ENCODE results near the gene SLC35E1.

SLC35E1 gene

GRCh38 chr19:16572332-16573211 is at the start of gene SLC35E1:
TSS of gene SLC35E1 (minus strand) at chr19:16572415. CDS start at chr19:16572364, 51 bp downstream.
- DNase-seq (ENCODE audit: low read depth, low spot score): peak; percentile 98

DNA sequence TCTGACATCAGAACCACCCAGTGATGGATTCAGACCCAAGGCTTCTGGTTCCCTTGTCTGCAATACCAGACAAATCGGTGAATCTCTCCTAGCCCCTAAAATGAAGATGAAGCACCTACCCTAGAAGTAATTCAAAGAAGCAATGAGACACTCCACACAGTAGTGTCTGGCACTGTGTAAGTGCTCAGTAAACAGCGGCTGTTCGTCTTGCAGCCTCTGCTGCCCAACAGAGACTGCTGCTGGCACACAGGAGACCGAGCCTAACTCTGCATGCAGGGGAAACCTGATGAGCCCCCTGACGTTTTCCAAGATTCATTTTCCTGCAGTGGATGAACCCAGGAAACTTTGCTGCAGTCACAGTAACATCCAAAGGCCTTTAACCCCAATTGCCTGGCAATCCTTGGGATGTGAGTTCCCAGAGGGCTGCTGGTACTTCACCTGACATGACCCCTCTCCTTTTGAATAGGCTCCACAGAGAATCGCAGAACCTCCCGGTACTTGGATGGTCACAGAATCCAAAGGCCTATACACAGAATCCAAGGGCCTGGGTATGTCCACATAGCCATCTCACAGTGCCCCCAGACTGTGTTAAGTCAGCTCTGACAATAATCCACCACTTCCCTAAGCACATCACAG is 49.1 kb upstream of the SLC35E1 start:
- no peak for DNase-seq (ENCODE audit: low read depth, low spot score)

GRCh38 chr19:16620584-16620983 is 48.4 kb upstream of the SLC35E1 start:
- no peak for DNase-seq (ENCODE audit: low read depth, low spot score)

- DNase-seq (ENCODE audit: low read depth, low spot score): no peak
These were observed 47.8 kb upstream of the SLC35E1 start for GRCh38 chr19:16620018-16620417.

GRCh38 chr19:16619457-16619856 is 47.2 kb upstream of the SLC35E1 start:
- DNase-seq (ENCODE audit: low read depth, low spot score): peak; percentile 46

- no peak for DNase-seq (ENCODE audit: low read depth, low spot score)
These were observed 46.0 kb upstream of the SLC35E1 start for GRCh38 chr19:16618248-16618647.

- no peak for DNase-seq (ENCODE audit: low read depth, low spot score)
These were observed 43.6 kb upstream of the SLC35E1 start for GRCh38 chr19:16615808-16616207.

- DNase-seq (ENCODE audit: low read depth, low spot score): no peak
These were observed 42.7 kb upstream of the SLC35E1 start for GRCh38 chr19:16614941-16615340.

DNA sequence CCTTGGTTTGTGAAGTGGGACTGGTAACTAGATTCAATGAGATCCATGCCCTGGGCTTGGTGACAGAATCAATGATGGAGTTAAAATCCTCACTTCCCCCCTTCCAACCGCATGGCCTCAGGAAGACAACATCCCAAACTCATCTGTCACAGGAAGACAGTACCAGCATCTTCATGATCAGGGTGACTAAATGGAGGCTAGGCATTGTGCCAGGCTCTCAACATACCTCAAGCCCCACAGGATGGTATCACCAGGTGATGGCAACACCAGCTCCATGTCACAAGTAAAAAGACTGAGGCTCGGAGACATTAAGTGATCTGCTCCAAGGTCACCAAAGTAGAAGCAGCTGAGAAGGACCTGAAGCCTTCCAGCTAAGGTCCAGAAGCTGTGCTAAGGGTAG is 41.6 kb upstream of the SLC35E1 start:
- DNase-seq (ENCODE audit: low read depth, low spot score): no peak

GRCh38 chr19:16612636-16613035 is 40.4 kb upstream of the SLC35E1 start:
- DNase-seq (ENCODE audit: low read depth, low spot score): no peak

GRCh38 chr19:16611121-16611520 is 38.9 kb upstream of the SLC35E1 start:
- no peak for DNase-seq (ENCODE audit: low read depth, low spot score)

- DNase-seq (ENCODE audit: low read depth, low spot score): no peak
These were observed 37.4 kb upstream of the SLC35E1 start for GRCh38 chr19:16609511-16610200.

DNA sequence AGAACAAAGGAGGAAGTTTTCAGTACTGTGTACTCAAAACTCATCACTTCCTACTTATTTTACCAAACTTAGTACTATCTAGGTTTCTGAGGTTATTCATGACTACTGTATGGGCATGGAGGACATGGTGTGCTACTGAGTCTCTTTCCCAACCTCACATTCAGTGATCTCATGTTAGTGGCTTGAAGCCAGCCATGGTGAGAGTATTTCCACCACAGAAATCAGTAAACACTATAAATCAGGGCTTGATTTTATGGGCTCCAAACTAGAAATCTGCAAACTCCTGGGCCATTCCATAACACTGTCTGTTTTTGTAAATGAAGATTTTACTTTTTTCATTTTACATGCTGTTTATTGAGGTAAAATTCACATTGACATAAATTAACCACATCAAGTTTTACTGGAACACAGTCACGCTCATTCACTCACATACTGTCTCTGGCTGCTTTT is 36.1 kb upstream of the SLC35E1 start:
- DNase-seq (ENCODE audit: low read depth, low spot score): peak; percentile 77

DNA sequence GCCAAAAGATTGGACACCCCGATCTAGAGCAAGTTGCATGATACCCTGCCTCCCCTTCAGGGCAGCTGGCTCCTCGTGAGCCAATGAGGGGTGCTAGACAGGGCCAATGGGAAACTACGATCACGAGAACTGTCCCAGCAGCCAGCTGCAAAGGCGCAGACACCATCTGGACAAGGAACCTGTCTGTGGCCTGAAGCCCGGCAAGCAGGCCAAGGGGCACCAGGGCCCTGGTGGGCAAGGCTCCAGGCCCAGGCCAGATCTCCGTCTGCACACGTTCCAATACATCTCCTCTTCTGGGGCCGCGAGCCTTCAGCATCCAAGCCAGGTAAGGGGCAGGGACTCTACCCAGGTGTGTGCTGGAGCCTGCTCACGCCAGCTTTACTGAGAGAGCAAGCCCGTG is 35.6 kb upstream of the SLC35E1 start:
- no peak for DNase-seq (ENCODE audit: low read depth, low spot score)

DNA sequence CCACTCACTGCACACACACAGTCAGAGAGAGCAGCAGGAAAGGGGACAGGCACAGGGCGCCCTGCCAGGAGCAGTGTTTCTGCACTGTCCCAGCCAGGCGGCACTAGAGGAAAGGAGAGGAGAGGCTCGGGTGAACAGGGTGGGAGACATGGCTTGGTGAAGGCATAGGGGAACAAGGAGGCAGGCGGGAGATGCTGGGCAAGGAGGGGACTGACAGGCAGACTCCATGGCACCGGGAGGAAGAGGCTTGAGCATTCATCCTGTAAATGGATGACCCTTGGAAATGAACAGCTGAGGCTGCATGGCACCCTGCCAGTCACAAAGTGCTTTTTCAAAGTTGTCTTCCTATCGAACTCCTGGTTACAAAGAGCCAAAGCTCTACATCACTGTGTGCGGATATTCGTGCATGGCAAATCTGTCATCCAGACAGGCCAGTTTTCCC is 33.4 kb upstream of the SLC35E1 start:
- peak; percentile 16 for DNase-seq (ENCODE audit: low read depth, low spot score)

DNA sequence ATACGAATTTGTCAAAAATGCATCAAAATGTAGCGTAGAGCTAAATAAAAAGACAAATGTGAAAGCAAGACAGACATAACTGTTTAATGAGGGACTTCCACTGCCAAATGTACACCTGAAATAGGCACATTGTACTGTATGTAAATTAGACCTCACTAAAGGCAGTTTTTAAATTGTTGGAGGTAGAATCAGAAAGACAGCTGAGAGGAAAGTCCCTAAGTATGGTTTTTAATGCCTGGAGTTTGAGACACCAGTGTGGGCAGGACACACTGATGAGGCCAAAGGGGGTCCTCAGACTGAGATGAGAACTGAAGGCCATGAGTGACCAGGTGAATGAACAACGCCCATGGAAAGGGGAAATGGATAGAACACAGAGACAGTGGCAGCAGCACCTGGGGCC is 32.9 kb upstream of the SLC35E1 start:
- no peak for DNase-seq (ENCODE audit: low read depth, low spot score)

DNA sequence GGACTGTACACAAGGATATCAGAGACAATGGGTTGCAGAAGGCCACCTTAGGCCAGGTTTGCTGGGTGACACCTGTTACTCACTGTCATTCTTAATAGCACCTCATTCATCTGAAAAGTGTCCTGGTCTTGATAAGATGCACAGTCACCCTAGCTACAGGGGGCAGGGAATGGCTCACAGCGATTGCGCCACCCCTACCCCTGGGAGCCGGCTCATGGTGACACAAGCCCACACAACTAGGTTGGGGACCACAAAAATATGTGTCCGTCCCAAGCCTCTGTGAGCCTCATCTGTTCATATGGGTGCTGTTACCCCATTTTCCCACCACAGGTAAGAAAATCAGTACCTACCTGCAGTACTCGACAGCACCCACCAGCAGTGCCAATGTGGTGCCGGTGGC is 32.4 kb upstream of the SLC35E1 start:
- DNase-seq (ENCODE audit: low read depth, low spot score): no peak

- no peak for DNase-seq (ENCODE audit: low read depth, low spot score)
These were observed 30.9 kb upstream of the SLC35E1 start for GRCh38 chr19:16603090-16603489.

GRCh38 chr19:16601378-16602052 is 29.3 kb upstream of the SLC35E1 start:
- DNase-seq (ENCODE audit: low read depth, low spot score): no peak

GRCh38 chr19:16600824-16601223 is 28.6 kb upstream of the SLC35E1 start:
- DNase-seq (ENCODE audit: low read depth, low spot score): no peak

DNA sequence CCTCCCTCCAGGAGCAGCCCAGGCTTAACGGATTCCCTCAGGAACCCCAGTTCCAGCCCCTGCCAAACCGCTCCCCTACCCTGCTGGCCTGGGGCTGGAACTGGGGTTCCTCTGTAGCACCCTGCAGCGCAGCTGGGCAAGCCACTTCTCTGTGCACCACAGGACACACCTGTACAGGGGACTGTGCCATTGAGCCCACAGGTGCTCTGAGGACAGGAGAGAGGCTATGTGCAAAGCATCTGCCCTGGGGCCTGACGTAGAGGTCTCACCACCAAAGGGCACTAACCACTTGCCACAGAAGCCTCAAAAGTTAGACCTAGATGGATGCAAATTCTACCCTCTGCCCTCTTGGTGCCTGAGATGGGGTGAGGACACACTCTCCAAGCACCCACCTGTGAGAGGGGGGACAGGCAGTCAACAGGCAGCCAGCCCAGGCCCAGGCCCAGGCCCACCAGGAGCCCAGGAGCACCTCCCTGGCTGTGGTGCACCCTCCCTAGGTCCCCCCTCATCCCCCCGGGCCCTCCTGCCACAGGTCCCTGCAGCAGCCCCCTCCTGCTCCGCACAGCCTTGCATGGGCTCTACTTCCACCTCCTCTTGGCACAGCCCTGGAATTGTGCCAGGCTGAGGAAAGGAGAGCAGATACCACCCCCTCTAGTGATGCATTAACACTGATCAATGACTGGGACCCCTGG is 27.6 kb upstream of the SLC35E1 start:
- DNase-seq (ENCODE audit: low read depth, low spot score): no peak
